Karpas-422 (cell line): ENCODE measurements around the gene CTRB1. TPM values are rescaled to one million over a fixed set of nuclear protein-coding genes. Genes with fewer than 3 reads are reported as not detected.
"Not testable (repeated sequence)": the region's sequence is repeated elsewhere in the genome, so short reads cannot be mapped to it uniquely, and the experiment has no call there.

ENCODE experiments used
- DNase-seq: peaks from one replicate; pipeline ENCODE4 v3.0.0-alpha.2; 2015
- H2AFZ ChIP-seq: fragments of 200-600 bp; sonication (generic); 2 replicates; pipeline ENCODE4 v1.6.1; 2014; ENCODE audit warnings: antibody characterized with exemption, low read length, mixed read lengths
- H3K27ac ChIP-seq: fragments of 200-600 bp; sonication (generic); 2 replicates; pipeline ENCODE4 v1.5.1; 2014; ENCODE audit warnings: mild to moderate bottlenecking, low read length, moderate library complexity
- H3K27me3 ChIP-seq: fragments of 200-600 bp; sonication (generic); 2 replicates; pipeline ENCODE4 v1.6.1; 2014; ENCODE audit warnings: low read length, mixed read lengths
- H3K36me3 ChIP-seq: fragments of 200-600 bp; sonication (generic); 2 replicates; pipeline ENCODE4 v1.6.1; 2014; ENCODE audit warnings: low read length, mixed read lengths; ENCODE audit not compliant: insufficient read depth
- H3K4me1 ChIP-seq: fragments of 200-600 bp; sonication (generic); 2 replicates; pipeline ENCODE4 v1.6.1; 2014; ENCODE audit warnings: mild to moderate bottlenecking, low read length, mixed read lengths
- H3K4me2 ChIP-seq: fragments of 200-600 bp; sonication (generic); 2 replicates; pipeline ENCODE4 v1.6.1; 2014; ENCODE audit warnings: low read length, low read depth, mild to moderate bottlenecking; ENCODE audit not compliant: poor library complexity, severe bottlenecking
- H3K4me3 ChIP-seq: fragments of 200-600 bp; sonication (generic); 2 replicates; pipeline ENCODE4 v1.5.1; 2014; ENCODE audit warnings: mild to moderate bottlenecking, antibody characterized with exemption, low read length, mixed read lengths
- H3K79me2 ChIP-seq: fragments of 200-600 bp; sonication (generic); 2 replicates; pipeline ENCODE4 v1.6.1; 2014; ENCODE audit warnings: mild to moderate bottlenecking, low read length, mixed read lengths
- H3K9ac ChIP-seq: fragments of 200-600 bp; sonication (generic); 2 replicates; pipeline ENCODE4 v1.6.0; 2014; ENCODE audit warnings: low read length
- H3K9me2 ChIP-seq: fragments of 200-600 bp; sonication (generic), shearing (Covaris generic); replicated peaks from 2 replicates; pipeline ENCODE4 v1.6.0; 2014; ENCODE audit warnings: mild to moderate bottlenecking, low read length, moderate library complexity; ENCODE audit not compliant: insufficient read depth
- H3K9me3 ChIP-seq: fragments of 300-700, 200-600 bp; sonication (generic); 2 replicates; pipeline ENCODE4 v1.6.1; 2014; ENCODE audit warnings: low read length, mixed read lengths
- H4K20me1 ChIP-seq: fragments of 200-600 bp; sonication (generic); 2 replicates; pipeline ENCODE4 v1.6.1; 2014; ENCODE audit warnings: mild to moderate bottlenecking, antibody characterized with exemption, low read length, low read depth; ENCODE audit not compliant: insufficient read depth
- total RNA-seq: library from RNA; depleted of rRNA; stranded (reverse); fragments of >200 nt; shearing (Covaris generic); gene quantifications from 2 replicates; pipeline ENCODE4 v1.2.3, GENCODE V29; 2014; ENCODE audit warnings: low replicate concordance

The CTRB1 gene
- total RNA-seq, 1 experiment from 2014 or later, result not detected

- Histone ChIP-seq H3K4me3 (no peak within 1 kb of the TSS), H3K79me2 (no peaks in the 10 kb centered on the region), H3K4me1 (no peaks in the 10 kb centered on the region), H4K20me1 (no peaks in the 10 kb centered on the region), H3K9me2 (no peaks in the 10 kb centered on the region), H3K27me3 (no peaks in the 10 kb centered on the region), H2AFZ (no peak within 1 kb of the TSS), H3K4me2 (no peak within 1 kb of the TSS), H3K36me3 (no peaks in the 10 kb centered on the region), H3K9me3 (no peaks in the 10 kb centered on the region), H3K9ac (no peak within 1 kb of the TSS), H3K27ac (no peak within 1 kb of the TSS)
- DNase-seq, result no peak
Observed at GRCh38 chr16:75206749-75207451, 11.9 kb upstream of the CTRB1 start, which contains the start of gene CTRB2. TSS of gene CTRB2 (minus strand) at chr16:75207161. CDS start at chr16:75207141, 20 bp downstream.

GRCh38 chr16:75207831-75208230 lies 11.0 kb upstream of the CTRB1 start:
- Histone ChIP-seq H3K4me1 (no peaks in the 10 kb centered on the region), H3K9me2 (no peaks in the 10 kb centered on the region), H4K20me1 (no peaks in the 10 kb centered on the region), H2AFZ (no peak overlapping the region), H3K79me2 (no peaks in the 10 kb centered on the region), H3K27ac (no peak overlapping the region), H3K4me2 (no peak overlapping the region), H3K4me3 (no peak overlapping the region), H3K9me3 (no peaks in the 10 kb centered on the region), H3K27me3 (no peaks in the 10 kb centered on the region), H3K36me3 (no peaks in the 10 kb centered on the region), H3K9ac (no peak overlapping the region)
- DNase-seq, result no peak

GRCh38 chr16:75208242-75208825 lies 10.5 kb upstream of the CTRB1 start:
- no peaks in the 10 kb centered on the region for H3K9me3 ChIP-seq
- H3K36me3 ChIP-seq, result no peaks in the 10 kb centered on the region
- no peaks in the 10 kb centered on the region for H3K9me2 ChIP-seq

GRCh38 chr16:75208861-75209505 lies 9.8 kb upstream of the CTRB1 start:
- Histone ChIP-seq H3K79me2 (no peaks in the 10 kb centered on the region), H3K4me1 (no peaks in the 10 kb centered on the region), H3K27me3 (no peaks in the 10 kb centered on the region), H2AFZ (no peak overlapping the region), H3K9ac (no peak overlapping the region), H3K36me3 (no peaks in the 10 kb centered on the region), H4K20me1 (no peaks in the 10 kb centered on the region), H3K27ac (no peak overlapping the region), H3K9me2 (no peaks in the 10 kb centered on the region), H3K4me2 (no peak overlapping the region), H3K9me3 (no peaks in the 10 kb centered on the region), H3K4me3 (no peak overlapping the region)
- DNase-seq, result no peak

More at GRCh38 chr16:75208242-75208825, 10.5 kb upstream of the CTRB1 start:
- H3K27ac ChIP-seq, result no peak overlapping the region
- no peaks in the 10 kb centered on the region for H4K20me1 ChIP-seq
- no peaks in the 10 kb centered on the region for H3K79me2 ChIP-seq
- no peak overlapping the region for H3K4me3 ChIP-seq
- no peak overlapping the region for H2AFZ ChIP-seq
- no peak for DNase-seq
- H3K4me1 ChIP-seq, result no peaks in the 10 kb centered on the region
- H3K27me3 ChIP-seq, result no peaks in the 10 kb centered on the region
- no peak overlapping the region for H3K9ac ChIP-seq
- H3K4me2 ChIP-seq, result no peak overlapping the region

- not testable (repeated sequence) for H3K4me3 ChIP-seq, H3K9me2 ChIP-seq, H2AFZ ChIP-seq, DNase-seq, H4K20me1 ChIP-seq, H3K9me3 ChIP-seq, H3K4me1 ChIP-seq, H3K36me3 ChIP-seq, H3K79me2 ChIP-seq, H3K4me2 ChIP-seq, H3K27me3 ChIP-seq, H3K9ac ChIP-seq, H3K27ac ChIP-seq
Observed at GRCh38 chr16:75209514-75209913, 9.3 kb upstream of the CTRB1 start.

GRCh38 chr16:75209944-75210343 lies 8.8 kb upstream of the CTRB1 start:
- Histone ChIP-seq H4K20me1 (no peaks in the 10 kb centered on the region), H3K9me3 (no peaks in the 10 kb centered on the region), H3K27ac (no peak overlapping the region), H2AFZ (no peak overlapping the region), H3K79me2 (no peaks in the 10 kb centered on the region), H3K4me2 (no peak overlapping the region), H3K9me2 (no peaks in the 10 kb centered on the region), H3K36me3 (no peaks in the 10 kb centered on the region), H3K4me1 (no peaks in the 10 kb centered on the region), H3K4me3 (no peak overlapping the region), H3K9ac (no peak overlapping the region), H3K27me3 (no peaks in the 10 kb centered on the region)
- no peak for DNase-seq

- not testable (repeated sequence) for H4K20me1 ChIP-seq, H3K9me2 ChIP-seq, H3K27me3 ChIP-seq, H3K4me1 ChIP-seq, H3K27ac ChIP-seq, H3K79me2 ChIP-seq, H2AFZ ChIP-seq, DNase-seq, H3K9me3 ChIP-seq, H3K4me2 ChIP-seq, H3K4me3 ChIP-seq, H3K9ac ChIP-seq, H3K36me3 ChIP-seq
Observed at GRCh38 chr16:75211286-75211685, 7.5 kb upstream of the CTRB1 start.

GRCh38 chr16:75216127-75216526 lies 2.7 kb upstream of the CTRB1 start:
- H3K4me1 ChIP-seq, result 0 out of 2 replicates have a peak, but pooled peaks cover 2% of the 10 kb centered on the region
- H2AFZ ChIP-seq, result no peak overlapping the region
- H3K4me3 ChIP-seq, result no peak overlapping the region
- H4K20me1 ChIP-seq, result no peaks in the 10 kb centered on the region
- DNase-seq, result no peak
- H3K4me2 ChIP-seq, result no peak overlapping the region
- no peaks in the 10 kb centered on the region for H3K9me3 ChIP-seq
- no peak overlapping the region for H3K27ac ChIP-seq
- H3K27me3 ChIP-seq, result no peaks in the 10 kb centered on the region
- H3K79me2 ChIP-seq, result no peaks in the 10 kb centered on the region
- no peak overlapping the region for H3K9ac ChIP-seq
- H3K9me2 ChIP-seq, result no peaks in the 10 kb centered on the region
- no peaks in the 10 kb centered on the region for H3K36me3 ChIP-seq
